Erythroblast (primary cell): ENCODE results near the gene KSR1.

Experiments
- GATA1 ChIP-seq: IDR thresholded peaks from 2 replicates; pipeline ENCODE4 v1.6.1; 2011; ENCODE audit warnings: low read depth, mild to moderate bottlenecking, control low read depth, low read length, moderate library complexity
- POLR2A ChIP-seq: IDR thresholded peaks from 2 replicates; pipeline ENCODE4 v1.6.1; 2011; ENCODE audit warnings: mild to moderate bottlenecking, low read length

- TF ChIP-seq POLR2A (no peak), GATA1 (no peak)
Observed at GRCh38 chr17:27496971-27497370, 40.7 kb downstream of the KSR1 start.
